SK-N-SH (cell line): ENCODE measurements around the gene DHRSX. TPM values are rescaled to one million over a fixed set of nuclear protein-coding genes. Genes with fewer than 3 reads are reported as not detected.
"Not testable (repeated sequence)": the region's sequence is repeated elsewhere in the genome, so short reads cannot be mapped to it uniquely, and the experiment has no call there.

ENCODE experiments used
- CTCF ChIA-PET: fragments of 300-600, 350-600 bp; formaldehyde crosslinking; extraction: SDS; loops from one replicate; lab custom pipeline; 2021; lab: Yijun Ruan, JAX
- POLR2A ChIA-PET: fragments of 350-600 bp; sonication (Branson Sonifier 250); formaldehyde crosslinking; extraction: SDS; loops from one replicate; lab custom pipeline; 2020; ENCODE audit warnings: antibody characterized with exemption, inconsistent platforms; lab: Yijun Ruan, JAX
- DNase-seq: peaks from one replicate; pipeline ENCODE4 v3.0.0; 2012
- H2AFZ ChIP-seq: fragments of 200-600 bp; sonication (generic); 2 replicates; pipeline ENCODE4 v1.8.1; 2016; ENCODE audit warnings: antibody characterized with exemption, mild to moderate bottlenecking, low read depth
- H3F3A ChIP-seq: fragments of 200-600 bp; sonication (generic); replicated peaks from 2 replicates; pipeline ENCODE3; 2016; ENCODE audit warnings: antibody characterized with exemption, mild to moderate bottlenecking; ENCODE audit not compliant: insufficient read depth
- H3K27ac ChIP-seq, 2 experiments: fragments of 200-500 bp in 1 of 2; fragments of 200-600 bp in 1 of 2; sonication (Bioruptor generic) in 1 of 2; sonication (generic), shearing (Covaris generic) in 1 of 2; 2 replicates each; pipeline versions ENCODE4 v1.5.1 to v1.6.1; 2014 to 2016; ENCODE audit warnings: low read depth in 2 of 2, inconsistent platforms in 1 of 2, low read length in 1 of 2, mild to moderate bottlenecking in 1 of 2, mixed read lengths in 1 of 2
- H3K27me3 ChIP-seq: fragments of 200-600 bp; sonication (generic), shearing (Covaris generic); 2 replicates; pipeline ENCODE4 v1.6.1; 2016; ENCODE audit warnings: mixed run types; ENCODE audit not compliant: insufficient read depth
- H3K36me3 ChIP-seq, 2 experiments: fragments of 200-500 bp in 1 of 2; fragments of 200-600 bp in 1 of 2; sonication (Bioruptor generic) in 1 of 2; sonication (generic) in 1 of 2; replicated peaks in 1 of 2; 2 replicates each; pipeline versions ENCODE3 to v1.5.1; 2014 to 2016; ENCODE audit warnings: low read length in 1 of 2, mild to moderate bottlenecking in 1 of 2; ENCODE audit not compliant: insufficient read depth in 2 of 2, control insufficient read depth in 1 of 2
- H3K4me1 ChIP-seq, 2 experiments: fragments of 200-500 bp in 1 of 2; fragments of 200-600 bp in 1 of 2; sonication (Bioruptor generic) in 1 of 2; sonication (generic), shearing (Covaris generic) in 1 of 2; 2 replicates each; pipeline versions ENCODE4 v1.5.1 to v1.6.1; 2014 to 2016; ENCODE audit warnings: low read depth in 1 of 2, low read length in 1 of 2, mixed run types in 1 of 2; ENCODE audit not compliant: insufficient read depth in 2 of 2, control insufficient read depth in 1 of 2
- H3K4me2 ChIP-seq: fragments of 200-600 bp; sonication (generic), shearing (Covaris generic); 2 replicates; pipeline ENCODE4 v1.6.1; 2017; ENCODE audit warnings: mixed run types
- H3K4me3 ChIP-seq, 2 experiments: fragments of 200-500 bp in 1 of 2; fragments of 200-600 bp in 1 of 2; sonication (Bioruptor generic) in 1 of 2; sonication (generic), shearing (Covaris generic) in 1 of 2; 2 replicates each; pipeline versions ENCODE4 v1.5.1 to v1.8.1; 2014 to 2016; ENCODE audit warnings: low read depth in 2 of 2, inconsistent platforms in 1 of 2, low read length in 1 of 2, mild to moderate bottlenecking in 1 of 2, mixed read lengths in 1 of 2, moderate library complexity in 1 of 2
- H3K79me2 ChIP-seq: fragments of 200-600 bp; sonication (generic); 2 replicates; pipeline ENCODE4 v1.8.1; 2017; ENCODE audit warnings: mild to moderate bottlenecking; ENCODE audit not compliant: insufficient read depth
- H3K9ac ChIP-seq: fragments of 200-600 bp; sonication (generic); 2 replicates; pipeline ENCODE4 v1.6.1; 2017; ENCODE audit warnings: mixed run types
- H3K9me2 ChIP-seq: fragments of 200-600 bp; sonication (generic); 2 replicates; pipeline ENCODE4 v1.6.1; 2017; ENCODE audit warnings: mixed run types
- H3K9me3 ChIP-seq: fragments of 200-600 bp; sonication (generic); 2 replicates; pipeline ENCODE4 v1.6.1; 2017; ENCODE audit warnings: mixed run types, mild to moderate bottlenecking, moderate library complexity
- H4K20me1 ChIP-seq: fragments of 200-600 bp; sonication (generic); 2 replicates; pipeline ENCODE4 v1.6.1; 2017; ENCODE audit warnings: mild to moderate bottlenecking, mixed run types; ENCODE audit not compliant: insufficient read depth
- FOXJ3 ChIP-seq: sonication (generic); formaldehyde crosslinking; IDR thresholded peaks from 2 replicates; pipeline ENCODE4 v1.5.1; 2020; ENCODE audit warnings: mild to moderate bottlenecking, missing genetic modification reagents
- MXI1 ChIP-seq: IDR thresholded peaks from 2 replicates; pipeline ENCODE4 v1.6.1; 2012; ENCODE audit warnings: mild to moderate bottlenecking, low read depth, low read length, improper control_type of control experiment
- RFX5 ChIP-seq: IDR thresholded peaks from 2 replicates; pipeline ENCODE4 v1.6.1; 2012; ENCODE audit warnings: mild to moderate bottlenecking, improper control_type of control experiment, low read length
- TEAD4 ChIP-seq: IDR thresholded peaks from 2 replicates; pipeline ENCODE4 v1.4.0; 2012; ENCODE audit warnings: mild to moderate bottlenecking, borderline replicate concordance; ENCODE audit not compliant: insufficient read depth
- WGBS: methylation state at CpG from one replicate; pipeline ENCODE4 v1.1.6; 2017; ENCODE audit warnings: low lambda C conversion rate; 5-methylcytosine and 5-hydroxymethylcytosine counted together
- polyA plus RNA-seq, 3 experiments: library from polyadenylated mRNA; depleted of rRNA; stranded (reverse); fragments of >200 nt; gene quantifications; 2 replicates each; pipeline ENCODE4 v1.2.3, GENCODE V29; 2012
- TF ChIP-seq, protein P1 (sequence below): fragments of 150-350 bp; IDR thresholded peaks from 2 replicates; pipeline ENCODE4 v1.6.1; 2016; ENCODE audit warnings: mild to moderate bottlenecking, low read depth, low read length
- TF ChIP-seq, protein P2 (sequence below): IDR thresholded peaks from 2 replicates; pipeline ENCODE4; 2012
- TF ChIP-seq, protein P3 (sequence below): fragments of 150-350 bp; IDR thresholded peaks from 2 replicates; pipeline ENCODE4 v1.6.1; 2017; ENCODE audit warnings: antibody characterized with exemption, low read length, low read depth, borderline replicate concordance

Gene DHRSX
- polyA plus RNA-seq, 1 of the 3 experiments (the other 2 are of a cell fraction): 34.3 TPM

DNA sequence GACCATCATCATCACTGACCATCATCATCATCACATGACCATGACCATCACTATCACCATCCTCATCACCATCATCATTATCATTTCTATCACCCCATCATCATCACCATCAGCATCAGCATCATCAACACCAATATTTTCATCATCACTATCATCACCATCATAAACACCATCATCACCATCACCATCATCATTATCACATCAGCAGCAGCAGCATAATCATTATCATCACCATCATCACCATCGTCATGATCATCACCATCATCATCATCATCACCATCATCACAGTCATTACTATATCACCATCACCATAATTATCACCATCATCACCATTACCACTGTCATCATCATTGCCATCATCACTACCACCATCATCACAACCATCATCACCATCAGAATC lies 117.6 kb downstream of the DHRSX start:
- ChIA-PET CTCF (no interaction called here), POLR2A (no interaction called here)
- H3K4me1 ChIP-seq: peaks cover 0 to 3% of the 10 kb centered on the region in 2 experiments; a peak in 1 of 4 replicates
- H3K4me3 ChIP-seq: no peak overlapping the region
- no peaks in the 10 kb centered on the region for H4K20me1 ChIP-seq
- TF ChIP-seq, protein P1, sequence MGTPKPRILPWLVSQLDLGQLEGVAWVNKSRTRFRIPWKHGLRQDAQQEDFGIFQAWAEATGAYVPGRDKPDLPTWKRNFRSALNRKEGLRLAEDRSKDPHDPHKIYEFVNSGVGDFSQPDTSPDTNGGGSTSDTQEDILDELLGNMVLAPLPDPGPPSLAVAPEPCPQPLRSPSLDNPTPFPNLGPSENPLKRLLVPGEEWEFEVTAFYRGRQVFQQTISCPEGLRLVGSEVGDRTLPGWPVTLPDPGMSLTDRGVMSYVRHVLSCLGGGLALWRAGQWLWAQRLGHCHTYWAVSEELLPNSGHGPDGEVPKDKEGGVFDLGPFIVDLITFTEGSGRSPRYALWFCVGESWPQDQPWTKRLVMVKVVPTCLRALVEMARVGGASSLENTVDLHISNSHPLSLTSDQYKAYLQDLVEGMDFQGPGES: no peak
- no peak for TF ChIP-seq MXI1
- TF ChIP-seq, protein P2, sequence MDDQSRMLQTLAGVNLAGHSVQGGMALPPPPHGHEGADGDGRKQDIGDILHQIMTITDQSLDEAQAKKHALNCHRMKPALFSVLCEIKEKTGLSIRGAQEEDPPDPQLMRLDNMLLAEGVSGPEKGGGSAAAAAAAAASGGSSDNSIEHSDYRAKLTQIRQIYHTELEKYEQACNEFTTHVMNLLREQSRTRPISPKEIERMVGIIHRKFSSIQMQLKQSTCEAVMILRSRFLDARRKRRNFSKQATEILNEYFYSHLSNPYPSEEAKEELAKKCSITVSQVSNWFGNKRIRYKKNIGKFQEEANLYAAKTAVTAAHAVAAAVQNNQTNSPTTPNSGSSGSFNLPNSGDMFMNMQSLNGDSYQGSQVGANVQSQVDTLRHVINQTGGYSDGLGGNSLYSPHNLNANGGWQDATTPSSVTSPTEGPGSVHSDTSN: no peak
- TF ChIP-seq, protein P3, sequence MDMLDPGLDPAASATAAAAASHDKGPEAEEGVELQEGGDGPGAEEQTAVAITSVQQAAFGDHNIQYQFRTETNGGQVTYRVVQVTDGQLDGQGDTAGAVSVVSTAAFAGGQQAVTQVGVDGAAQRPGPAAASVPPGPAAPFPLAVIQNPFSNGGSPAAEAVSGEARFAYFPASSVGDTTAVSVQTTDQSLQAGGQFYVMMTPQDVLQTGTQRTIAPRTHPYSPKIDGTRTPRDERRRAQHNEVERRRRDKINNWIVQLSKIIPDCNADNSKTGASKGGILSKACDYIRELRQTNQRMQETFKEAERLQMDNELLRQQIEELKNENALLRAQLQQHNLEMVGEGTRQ: no peak
- no peak for TF ChIP-seq TEAD4
- no peak for TF ChIP-seq RFX5
- no peak for TF ChIP-seq FOXJ3 (CRISPR knock-in tag)
- DNase-seq: no peak
- H3K9me2 ChIP-seq: no peaks in the 10 kb centered on the region
- no peaks in the 10 kb centered on the region for H3K27me3 ChIP-seq
- H3K36me3 ChIP-seq: peaks cover 0 to 4% of the 10 kb centered on the region in 2 experiments
- peaks cover 13% of the 10 kb centered on the region; the same call in 1 of the 2 replicates for H3K79me2 ChIP-seq
- H3K9me3 ChIP-seq: no peaks in the 10 kb centered on the region
- H3K27ac ChIP-seq: no peak overlapping the region
- H3K4me2 ChIP-seq: no peak overlapping the region
- no peak overlapping the region for H3K9ac ChIP-seq
- H3F3A ChIP-seq: peaks cover 7% of the 10 kb centered on the region
- no peak overlapping the region for H2AFZ ChIP-seq
- 93% methylated on average over 1 of the region's 1 CpG for WGBS

DNA sequence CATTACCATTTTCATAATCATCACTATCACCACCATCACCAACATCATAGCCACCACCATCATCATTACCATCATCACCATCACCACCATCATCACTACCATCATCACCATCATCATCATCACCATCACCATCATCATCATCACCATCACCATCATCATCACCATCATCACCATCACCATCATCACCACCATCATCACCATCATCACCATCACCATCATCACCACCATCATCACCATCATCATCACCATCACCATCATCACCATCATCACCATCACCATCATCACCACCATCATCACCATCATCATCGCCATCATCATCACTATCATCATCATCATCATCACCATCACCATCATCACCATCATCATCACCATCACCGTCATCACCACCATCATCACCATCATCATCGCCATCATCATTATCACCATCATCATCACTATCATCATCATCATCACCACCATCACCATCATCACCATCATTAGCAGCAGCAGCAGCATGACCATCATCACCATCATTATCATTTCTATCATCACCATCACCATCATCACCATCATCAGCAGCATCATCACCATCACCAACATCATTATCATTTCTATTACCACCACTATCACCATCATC lies 118.2 kb downstream of the DHRSX start:
- 83% methylated on average over 3 of the region's 3 CpGs for WGBS

More for the DNA sequence above, 118.2 kb downstream of the DHRSX start:
- H3K4me3 ChIP-seq, DNase-seq, H2AFZ ChIP-seq, H3K4me2 ChIP-seq, H4K20me1 ChIP-seq, H3K27me3 ChIP-seq, H3K9ac ChIP-seq, H3K9me2 ChIP-seq, H3K9me3 ChIP-seq, POLR2A ChIA-PET, CTCF ChIA-PET, H3K27ac ChIP-seq, H3K4me1 ChIP-seq, H3K36me3 ChIP-seq, H3F3A ChIP-seq: not testable (repeated sequence)
- H3K79me2 ChIP-seq: peaks cover 13% of the 10 kb centered on the region; the same call in 1 of the 2 replicates
